Adrenal gland (tissue), 5 donors: ENCODE data around the gene MBNL2.

Experiments
- CTCF ChIP-seq, 6 experiments: fragments of 450-650 bp in 4 of 6; fragments of 200-600 bp in 2 of 6; sonication (generic) in 1 of 6; IDR thresholded peaks; 1 replicate in 5 of 6; 2 replicates in 1 of 6; pipeline versions ENCODE4 v1.5.1 to v1.8.0; 2016 to 2021; ENCODE audit warnings: antibody characterized with exemption in 6 of 6, mild to moderate bottlenecking in 2 of 6, moderate library complexity in 1 of 6
- POLR2A ChIP-seq, 2 donors: fragments of 450-650 bp; IDR thresholded peaks; one replicate each; pipeline ENCODE4 v1.6.1; 2017; ENCODE audit warnings: antibody characterized with exemption in 2 of 2, mild to moderate bottlenecking in 2 of 2, moderate library complexity in 1 of 2
- donor health status: DM: no; HTN: no; CAD: no.

GRCh38 chr13:97394542-97394941, 172.4 kb downstream of the MBNL2 start:
- TF ChIP-seq CTCF (IDR thresholded peaks at IDR 0.05) (no peak), POLR2A (IDR thresholded peaks at IDR 0.05) (no peak)
